LNCAP (cell line): ENCODE data around the gene COMMD1.

Experiments used
- TF ChIP-seq, protein P1 (sequence below): fragments of 450-650 bp; IDR thresholded peaks from 2 replicates; pipeline ENCODE4 v1.5.1; 2017; ENCODE audit warnings: mild to moderate bottlenecking

COMMD1 gene

DNA sequence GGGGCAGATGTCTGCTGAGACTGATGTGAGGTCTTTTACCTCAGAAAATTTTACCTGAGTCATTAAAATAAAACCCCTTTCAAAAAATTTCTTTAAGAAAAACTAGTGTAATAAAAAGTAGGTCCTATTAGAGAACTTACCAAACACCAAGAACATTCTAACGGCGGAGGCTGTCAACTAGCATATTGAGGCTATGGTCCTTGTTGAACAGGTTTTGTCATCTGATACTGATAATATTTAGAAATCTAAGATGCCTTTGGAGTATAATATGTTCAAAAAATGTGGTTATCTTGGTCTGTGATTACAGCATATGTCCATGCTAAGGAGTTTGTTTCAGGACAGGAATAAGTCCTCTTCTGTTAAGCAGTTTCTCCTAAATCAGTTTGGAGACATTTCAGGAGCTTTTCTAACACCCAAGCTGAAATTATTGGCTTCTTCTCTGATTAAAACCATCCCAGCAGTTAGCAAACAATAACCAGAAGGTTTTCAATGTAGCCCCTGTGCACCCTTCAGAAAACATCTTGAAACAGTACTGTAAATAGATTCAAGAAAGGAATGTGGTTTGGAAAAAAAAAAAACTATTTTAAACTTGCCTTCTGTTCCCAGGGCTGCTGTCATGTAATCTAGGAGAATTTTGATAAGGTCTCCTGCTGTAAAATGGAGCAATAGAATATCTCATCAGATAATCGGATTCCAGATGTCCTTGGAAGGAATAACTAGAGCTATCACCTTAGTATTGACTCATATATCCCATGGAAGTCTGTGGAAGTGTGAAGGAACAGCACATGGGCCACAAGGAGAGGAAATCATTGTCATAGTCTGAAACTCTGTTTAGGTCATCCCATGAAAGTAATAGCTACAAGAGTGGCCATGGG lies 231.7 kb downstream of the COMMD1 start:
- TF ChIP-seq, protein P1, sequence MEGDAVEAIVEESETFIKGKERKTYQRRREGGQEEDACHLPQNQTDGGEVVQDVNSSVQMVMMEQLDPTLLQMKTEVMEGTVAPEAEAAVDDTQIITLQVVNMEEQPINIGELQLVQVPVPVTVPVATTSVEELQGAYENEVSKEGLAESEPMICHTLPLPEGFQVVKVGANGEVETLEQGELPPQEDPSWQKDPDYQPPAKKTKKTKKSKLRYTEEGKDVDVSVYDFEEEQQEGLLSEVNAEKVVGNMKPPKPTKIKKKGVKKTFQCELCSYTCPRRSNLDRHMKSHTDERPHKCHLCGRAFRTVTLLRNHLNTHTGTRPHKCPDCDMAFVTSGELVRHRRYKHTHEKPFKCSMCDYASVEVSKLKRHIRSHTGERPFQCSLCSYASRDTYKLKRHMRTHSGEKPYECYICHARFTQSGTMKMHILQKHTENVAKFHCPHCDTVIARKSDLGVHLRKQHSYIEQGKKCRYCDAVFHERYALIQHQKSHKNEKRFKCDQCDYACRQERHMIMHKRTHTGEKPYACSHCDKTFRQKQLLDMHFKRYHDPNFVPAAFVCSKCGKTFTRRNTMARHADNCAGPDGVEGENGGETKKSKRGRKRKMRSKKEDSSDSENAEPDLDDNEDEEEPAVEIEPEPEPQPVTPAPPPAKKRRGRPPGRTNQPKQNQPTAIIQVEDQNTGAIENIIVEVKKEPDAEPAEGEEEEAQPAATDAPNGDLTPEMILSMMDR, result no peak

DNA sequence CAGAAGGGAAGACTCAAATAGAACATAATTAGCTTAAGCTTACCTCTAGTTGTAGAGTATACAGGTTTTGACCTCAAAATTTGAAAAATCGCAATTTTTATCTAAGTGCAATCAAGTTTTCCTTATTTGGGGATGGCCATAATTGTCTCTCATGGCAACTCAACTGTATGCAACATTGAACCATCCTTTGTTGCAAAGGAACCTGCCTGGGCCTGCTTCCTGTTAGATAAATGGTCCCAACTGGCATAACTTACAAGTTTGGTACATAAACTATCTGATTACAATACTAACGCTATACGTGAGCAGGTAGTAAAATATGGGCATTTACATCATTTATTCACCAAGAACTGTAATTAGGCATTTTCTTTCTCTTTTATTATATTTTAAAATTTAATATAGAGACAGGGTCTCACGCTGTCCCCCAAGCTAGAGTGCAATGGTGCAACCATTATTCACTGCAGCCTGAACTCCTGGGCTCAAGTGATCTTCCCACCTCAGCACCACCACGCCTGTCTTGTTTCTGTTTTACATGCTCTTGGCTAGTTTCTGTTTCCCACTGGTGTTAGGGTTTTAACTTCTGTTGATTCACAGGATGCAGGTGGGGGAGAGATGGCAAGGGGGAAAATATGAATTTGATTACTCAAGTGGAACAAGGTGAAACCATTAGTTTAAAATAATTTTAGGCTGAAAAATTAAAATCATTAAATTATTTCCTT lies 235.1 kb downstream of the COMMD1 start:
- TF ChIP-seq, protein P1, result no peak

DNA sequence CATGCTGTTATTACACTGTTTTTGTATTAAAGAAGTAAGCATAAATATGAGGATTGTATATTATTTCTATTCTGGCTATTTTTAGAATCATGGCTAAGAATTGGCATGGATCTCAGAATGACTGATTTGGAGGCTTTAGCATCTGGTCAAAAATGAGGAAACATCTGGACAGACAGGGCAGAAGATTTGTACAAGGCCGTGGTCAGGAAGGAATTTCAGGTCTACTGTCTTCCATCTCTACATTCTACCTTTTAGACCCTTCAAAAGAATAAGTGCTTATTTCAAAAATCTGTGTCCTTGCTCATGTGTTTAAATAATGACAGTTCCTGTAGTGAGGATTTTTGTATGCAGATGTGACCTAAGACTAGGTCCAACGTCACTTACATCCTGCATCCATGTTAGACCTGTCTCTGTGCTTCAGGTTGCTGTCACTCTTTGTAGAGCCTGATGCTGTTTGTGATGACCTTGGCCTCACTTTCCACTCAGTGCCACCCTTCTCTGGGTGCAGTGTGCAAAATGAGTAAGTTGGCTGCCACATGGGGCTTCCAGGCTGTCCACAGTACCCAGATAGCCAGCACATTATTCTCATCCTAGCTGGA lies 235.8 kb downstream of the COMMD1 start:
- TF ChIP-seq, protein P1, result no peak

DNA sequence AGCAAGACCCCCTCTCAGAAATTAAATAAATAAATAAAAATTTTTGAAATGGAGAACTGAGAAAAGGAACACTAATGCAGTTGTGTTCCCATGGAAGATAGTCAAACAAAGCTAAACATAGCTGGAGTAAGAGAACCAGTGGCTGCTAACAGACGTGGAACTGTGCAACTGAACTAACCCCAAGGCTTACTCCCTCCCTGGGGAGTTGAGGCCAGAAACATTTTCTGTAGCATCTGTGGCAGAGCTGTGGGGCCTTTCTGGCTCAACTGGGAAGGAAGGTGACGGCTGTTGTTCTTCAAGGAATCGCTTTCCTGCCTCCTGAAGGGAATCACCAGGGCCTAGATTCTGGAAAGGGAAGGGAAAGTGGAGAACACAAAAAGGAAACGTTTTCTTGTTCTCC lies 236.6 kb downstream of the COMMD1 start:
- TF ChIP-seq, protein P1, result no peak

DNA sequence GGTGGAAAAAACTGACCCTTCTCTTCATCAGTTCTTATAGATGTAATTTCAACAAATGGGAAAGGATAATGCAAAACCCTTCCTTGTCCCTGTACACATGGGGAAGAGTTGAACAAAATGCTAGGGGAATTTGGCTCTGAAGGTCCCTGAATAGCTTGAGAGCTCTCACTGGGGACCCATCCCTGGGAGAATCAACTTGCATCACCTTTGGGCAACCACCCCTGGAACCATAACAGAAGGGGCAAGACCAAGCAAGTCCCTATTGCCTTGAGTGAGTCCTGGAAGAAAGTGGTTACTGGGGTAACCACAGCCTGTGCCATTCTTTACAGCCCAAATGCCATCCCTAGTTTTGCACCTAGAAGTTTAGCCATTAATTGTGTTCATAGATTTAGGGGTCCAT lies 238.2 kb downstream of the COMMD1 start:
- TF ChIP-seq, protein P1, result no peak

DNA sequence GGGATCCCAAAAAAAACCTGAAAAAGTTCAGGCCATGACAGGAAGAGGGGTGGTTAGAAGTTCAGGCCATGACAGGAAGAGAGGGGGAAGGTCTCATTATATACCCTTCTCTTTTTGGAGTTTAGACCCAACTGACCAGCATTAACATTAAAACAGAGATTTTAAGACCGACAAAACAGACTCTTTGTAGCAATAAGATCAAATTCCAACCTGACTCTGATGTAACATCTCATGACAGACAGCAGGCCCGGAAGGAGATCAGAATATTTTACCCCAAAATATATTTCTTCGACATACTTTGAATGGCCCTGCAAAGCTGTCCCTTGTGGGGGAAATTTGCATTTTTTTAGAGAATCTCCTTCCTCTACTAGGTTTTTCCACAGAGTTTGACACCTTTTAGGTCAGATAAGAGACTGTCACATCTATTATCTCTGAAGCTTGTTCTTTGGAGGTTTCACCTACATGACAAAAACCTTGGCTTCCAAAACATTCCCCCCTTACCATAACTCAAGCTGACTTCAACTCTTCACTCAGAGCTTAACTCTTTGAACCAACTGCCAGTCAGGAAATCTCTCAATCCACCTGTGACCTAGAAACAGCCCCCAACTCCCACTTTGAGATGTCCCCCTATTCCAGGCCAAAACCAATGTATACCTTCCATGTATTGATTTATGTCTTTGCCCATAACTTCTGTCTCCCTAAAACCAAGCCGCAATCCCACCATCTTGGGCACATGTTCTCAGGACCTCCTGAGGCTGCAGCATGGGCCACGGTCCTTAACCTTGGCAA lies 239.4 kb downstream of the COMMD1 start:
- TF ChIP-seq, protein P1, result no peak

DNA sequence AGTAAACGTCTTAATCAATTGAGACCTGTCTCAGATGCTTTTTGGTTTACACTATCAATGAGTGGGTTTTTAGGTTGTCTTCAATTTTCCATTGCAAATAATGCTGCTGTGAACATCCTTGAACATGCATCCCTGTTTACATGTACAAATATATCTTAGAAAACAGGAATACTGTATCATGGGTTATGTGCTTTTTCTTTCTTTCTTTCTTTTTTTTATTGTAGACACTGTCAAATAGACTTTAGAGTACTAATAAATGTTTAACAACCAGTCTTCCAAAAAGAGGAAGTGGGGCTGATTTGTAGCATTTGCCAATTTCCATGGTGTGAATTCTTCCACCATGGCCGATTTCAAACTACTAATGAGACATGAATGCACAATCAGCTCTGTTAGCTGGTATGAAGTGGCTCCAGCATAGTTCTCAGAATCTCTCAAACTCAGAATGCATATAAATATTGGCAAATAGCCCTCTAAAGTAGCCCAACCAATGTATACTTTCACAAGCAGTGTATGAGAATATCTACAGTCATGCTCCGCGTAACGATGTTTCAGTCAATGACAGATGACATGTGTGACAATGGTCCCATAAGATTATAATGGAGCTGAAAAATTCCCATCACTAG lies 240.1 kb downstream of the COMMD1 start:
- TF ChIP-seq, protein P1, result no peak
